DMS53 treated with DMSO at 0.1 percent for 48 hours (cell line): ENCODE results near the gene NLRP3.
"Not testable (repeated sequence)": the region's sequence is repeated elsewhere in the genome, so short reads cannot be mapped to it uniquely, and the experiment has no call there.

Experiments used
- DNase-seq: peaks from one replicate; lab custom pipeline; 2025; ENCODE audit not compliant: unreplicated experiment; lab: John Stamatoyannopoulos, UW

NLRP3 gene

GRCh38 chr1:247390116-247390791 lies 25.7 kb upstream of the NLRP3 start:
- DNase-seq: peak; percentile 89

- DNase-seq: no peak
These were observed 25.0 kb upstream of the NLRP3 start for GRCh38 chr1:247390996-247391395.

GRCh38 chr1:247392088-247392487 lies 23.9 kb upstream of the NLRP3 start:
- no peak for DNase-seq

GRCh38 chr1:247395075-247395474 lies 20.9 kb upstream of the NLRP3 start:
- DNase-seq: not testable (repeated sequence)

- DNase-seq: no peak
These were observed 15.3 kb upstream of the NLRP3 start for GRCh38 chr1:247400685-247401084.

GRCh38 chr1:247401310-247402119 lies 14.5 kb upstream of the NLRP3 start:
- DNase-seq: peak; percentile 90

- no peak for DNase-seq
These were observed 13.8 kb upstream of the NLRP3 start for GRCh38 chr1:247402120-247402675.

- no peak for DNase-seq
These were observed 9.8 kb upstream of the NLRP3 start for GRCh38 chr1:247406014-247406656.

- no peak for DNase-seq
These were observed 8.8 kb upstream of the NLRP3 start for GRCh38 chr1:247407180-247407616.

GRCh38 chr1:247408100-247408499 lies 7.9 kb upstream of the NLRP3 start:
- no peak for DNase-seq

GRCh38 chr1:247409869-247410544 lies 6.0 kb upstream of the NLRP3 start:
- no peak for DNase-seq

- no peak for DNase-seq
These were observed 4.2 kb upstream of the NLRP3 start for GRCh38 chr1:247411621-247412327.

- DNase-seq: no peak
These were observed 1.9 kb downstream of the NLRP3 start for GRCh38 chr1:247417831-247418230.

GRCh38 chr1:247419336-247419735 lies 3.4 kb downstream of the NLRP3 start:
- no peak for DNase-seq

GRCh38 chr1:247421074-247421473 lies 5.1 kb downstream of the NLRP3 start:
- no peak for DNase-seq

- no peak for DNase-seq
These were observed 13.5 kb downstream of the NLRP3 start for GRCh38 chr1:247429496-247429895.

GRCh38 chr1:247430434-247430833 lies 14.5 kb downstream of the NLRP3 start:
- DNase-seq: no peak

- no peak for DNase-seq
These were observed 15.7 kb downstream of the NLRP3 start for GRCh38 chr1:247431643-247432042.

- no peak for DNase-seq
These were observed 18.0 kb downstream of the NLRP3 start for GRCh38 chr1:247434005-247434404.

- no peak for DNase-seq
These were observed 19.2 kb downstream of the NLRP3 start for GRCh38 chr1:247435030-247435758.
